ENCODE data around the gene DSCAML1. TPM values are rescaled to one million over a fixed set of nuclear protein-coding genes. Genes with fewer than 3 reads are reported as not detected.

DSCAML1 gene
- total and polyA plus RNA-seq, 12 donors, result 0.16 to 1.5 (median 0.57) TPM

GRCh38 chr11:117642396-117642795 lies 154.6 kb downstream of the DSCAML1 start:
- Histone ChIP-seq H3K9me3 (no peaks in the 10 kb centered on the region), H3K27me3 (no peaks in the 10 kb centered on the region), H3K36me3 (no peaks in the 10 kb centered on the region), H3K4me3 (no peak overlapping the region), H3K4me1 (peaks cover 0 to 8% (median 0%) of the 10 kb centered on the region in 9 donors), H3K27ac (no peak overlapping the region)
- WGBS, 2 donors, result 87 to 98% methylated on average over 4 of the region's 4 CpGs
- intact Hi-C loops (cut with DNase I), result loop anchor here in 1 of 10 donors (10.0 kb wide), 1 partner anchor 128 kb away; no protein-coding TSS in a partner anchor
- DNase-seq (no peak), ATAC-seq (no peak)
- no peak for TF ChIP-seq CTCF (IDR thresholded peaks at IDR 0.05)

GRCh38 chr11:117641008-117641915 lies 155.8 kb downstream of the DSCAML1 start:
- WGBS, 2 donors, result 88 to 89% methylated on average over 14 of the region's 14 CpGs

DNA sequence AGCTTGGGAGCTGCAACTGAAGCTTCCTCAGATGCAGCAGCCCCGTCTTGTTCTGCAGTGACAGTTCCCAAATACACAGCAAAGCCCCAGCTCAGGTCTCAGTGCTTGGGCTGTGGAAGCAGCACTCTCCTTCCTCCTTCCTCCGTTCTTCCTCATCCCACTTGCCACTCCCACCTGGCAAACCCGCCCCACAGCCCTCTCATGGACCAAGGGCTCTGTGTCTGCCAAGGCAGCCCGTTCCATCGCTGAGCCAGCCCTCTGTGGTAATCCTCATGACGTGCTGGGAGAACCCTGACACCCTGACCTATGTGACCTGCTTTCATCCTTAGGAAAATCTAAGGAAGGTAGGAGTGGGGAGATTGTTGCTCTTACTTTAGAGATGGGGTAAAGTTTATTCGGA lies 157.0 kb downstream of the DSCAML1 start:
- H3K27ac ChIP-seq, result no peak overlapping the region
- intact Hi-C loops (cut with DNase I), result loop anchor here in 1 of 10 donors (10.0 kb wide), 1 partner anchor 125 kb away; no protein-coding TSS in a partner anchor
- H3K27me3 ChIP-seq, result no peaks in the 10 kb centered on the region
- H3K36me3 ChIP-seq, result no peaks in the 10 kb centered on the region
- no peak overlapping the region for H3K4me3 ChIP-seq
- ATAC-seq (no peak), DNase-seq (no peak)
- 87 to 89% methylated on average over 7 of the region's 7 CpGs for WGBS, 2 donors
- peaks cover 0 to 8% (median 0%) of the 10 kb centered on the region in 9 donors for H3K4me1 ChIP-seq
- no peak for TF ChIP-seq CTCF (IDR thresholded peaks at IDR 0.05)
- no peaks in the 10 kb centered on the region for H3K9me3 ChIP-seq

More at GRCh38 chr11:117641008-117641915, 155.8 kb downstream of the DSCAML1 start:
- Histone ChIP-seq H3K4me1 (peaks cover 0 to 8% (median 0%) of the 10 kb centered on the region in 9 donors), H3K27me3 (no peaks in the 10 kb centered on the region), H3K36me3 (no peaks in the 10 kb centered on the region), H3K9me3 (no peaks in the 10 kb centered on the region), H3K4me3 (no peak overlapping the region), H3K27ac (no peak overlapping the region)
- intact Hi-C loops (cut with DNase I), result loop anchor here in 1 of 10 donors (10.0 kb wide), 1 partner anchor 126 kb away; no protein-coding TSS in a partner anchor
- no peak for ATAC-seq
- TF ChIP-seq CTCF (IDR thresholded peaks at IDR 0.05), result no peak
- no peak for DNase-seq

- no peak for TF ChIP-seq CTCF (IDR thresholded peaks at IDR 0.05)
Measured at GRCh38 chr11:117639601-117640000, 157.4 kb downstream of the DSCAML1 start.

More at GRCh38 chr11:117639601-117640000, 157.4 kb downstream of the DSCAML1 start:
- no peak overlapping the region for H3K4me3 ChIP-seq
- H3K4me1 ChIP-seq, result peaks cover 0 to 8% (median 0%) of the 10 kb centered on the region in 9 donors
- H3K27me3 ChIP-seq, result no peaks in the 10 kb centered on the region
- DNase-seq (no peak), ATAC-seq (no peak)
- 94 to 97% methylated on average over 8 of the region's 8 CpGs for WGBS, 2 donors
- H3K27ac ChIP-seq, result no peak overlapping the region
- H3K9me3 ChIP-seq, result no peaks in the 10 kb centered on the region
- intact Hi-C loops (cut with DNase I), result no loop called here
- H3K36me3 ChIP-seq, result no peaks in the 10 kb centered on the region

Measured in heart right ventricle (tissue), 16 donors.